K562 (cell line): ENCODE results near the gene LMOD1. TPM values are rescaled to one million over a fixed set of nuclear protein-coding genes. Genes with fewer than 3 reads are reported as not detected.

ENCODE experiments used
- C11orf30 ChIP-seq: fragments of 450-650 bp; IDR thresholded peaks from 2 replicates; pipeline ENCODE4 v1.6.1; 2016; ENCODE audit warnings: low read depth, mild to moderate bottlenecking
- CEBPG ChIP-seq, 3 experiments: fragments of 200-800 bp in 1 of 3; sonication (Bioruptor generic) in 1 of 3; sonication (generic) in 1 of 3; formaldehyde crosslinking in 1 of 3; IDR thresholded peaks in 2 of 3; conservative IDR thresholded peaks in 1 of 3; 2 replicates each; pipeline versions ENCODE4 v1.6.1 to v1.8.0; 2016 to 2022; ENCODE audit warnings: missing compliant biosample characterization in 2 of 3, missing genetic modification characterization in 2 of 3, mild to moderate bottlenecking in 1 of 3, missing genetic modification reagents in 1 of 3
- CREBBP ChIP-seq: IDR thresholded peaks from one replicate; pipeline ENCODE4 v1.6.1; 2012; ENCODE audit warnings: low read depth, mild to moderate bottlenecking, control low read depth, inconsistent platforms, low read length
- MCM3 ChIP-seq: fragments of 450-650 bp; IDR thresholded peaks from 2 replicates; pipeline ENCODE4 v1.6.1; 2016
- NFIC ChIP-seq: fragments of 450-650 bp; IDR thresholded peaks from 2 replicates; pipeline ENCODE4 v1.6.1; 2017; ENCODE audit warnings: mild to moderate bottlenecking, inconsistent platforms
- TRIM28 ChIP-seq: fragments of 450-650 bp; IDR thresholded peaks from 2 replicates; pipeline ENCODE4 v1.6.1; 2017
- ZC3H4 ChIP-seq: sonication (generic); formaldehyde crosslinking; IDR thresholded peaks from 2 replicates; pipeline ENCODE4 v1.9.0; 2021; ENCODE audit warnings: missing genetic modification reagents, borderline replicate concordance
- ZC3H8 ChIP-seq: fragments of 450-650 bp; IDR thresholded peaks from 2 replicates; pipeline ENCODE4 v1.6.1; 2017
- ZNF41 ChIP-seq: fragments of 250-450 bp; sonication (Bioruptor Pico); conservative IDR thresholded peaks from 2 replicates; pipeline ENCODE4 v1.4.0; 2020; ENCODE audit warnings: mild to moderate bottlenecking
- ZNF589 ChIP-seq: fragments of 200-800 bp; sonication (Bioruptor generic); IDR thresholded peaks from 2 replicates; pipeline ENCODE4 v1.6.1; 2016; ENCODE audit warnings: low read depth, missing genetic modification characterization, missing compliant biosample characterization
- polyA plus RNA-seq, 8 experiments: library from polyadenylated mRNA; depleted of rRNA in 4 of 8; stranded (reverse) in 5 of 8; unstranded in 3 of 8; fragments of >200 nt; fragmentation: Nextera tagmentation in 2 of 8; fragmentation: Illumina TruSeq in 1 of 8; extraction: Ambion mirVana in 2 of 8; extraction: Trizol in 1 of 8; gene quantifications; 2 replicates each; pipeline versions ENCODE4 v1.2.1 to v1.2.3, GENCODE V29; 2011 to 2014; ENCODE audit warnings: inconsistent platforms in 1 of 8, missing spikeins in 1 of 8
- total RNA-seq, 7 experiments: library from RNA; depleted of rRNA in 6 of 7; stranded (reverse); fragments of >200 nt in 6 of 7; fragmentation: Illumina TruSeq in 2 of 7; extraction: Trizol in 2 of 7; gene quantifications; 2 replicates each; pipeline versions ENCODE4 v1.2.1 to v1.2.3, GENCODE V29; 2011 to 2021; ENCODE audit warnings: low replicate concordance in 1 of 7
- TF ChIP-seq, protein P1 (sequence below), 2 experiments: fragments of 450-650 bp in 1 of 2; sonication (generic) in 1 of 2; formaldehyde crosslinking in 1 of 2; IDR thresholded peaks in 1 of 2; conservative IDR thresholded peaks in 1 of 2; 2 replicates each; pipeline versions ENCODE4 v1.6.1 to v1.8.1; 2016 to 2023; ENCODE audit warnings: mild to moderate bottlenecking in 2 of 2, moderate library complexity in 2 of 2, inconsistent platforms in 1 of 2, missing genetic modification reagents in 1 of 2
- TF ChIP-seq, protein P2 (sequence below): fragments of 450-650 bp; conservative IDR thresholded peaks from 2 replicates; pipeline ENCODE4 v1.6.1; 2016; ENCODE audit warnings: missing genetic modification characterization, low read depth, mild to moderate bottlenecking, missing compliant biosample characterization, moderate library complexity
- TF ChIP-seq, protein P3 (sequence below), 2 experiments: fragments of 450-650 bp; formaldehyde crosslinking in 1 of 2; IDR thresholded peaks; 2 replicates each; pipeline versions ENCODE4 v1.4.0 to v1.6.1; 2014 to 2020; ENCODE audit warnings: mild to moderate bottlenecking in 2 of 2, borderline replicate concordance in 1 of 2, low read depth in 1 of 2
- TF ChIP-seq, protein P4 (sequence below): IDR thresholded peaks from 2 replicates; pipeline ENCODE4 v1.6.1; 2011; ENCODE audit warnings: borderline replicate concordance, low read depth, mild to moderate bottlenecking, moderate library complexity, low read length; ENCODE audit not compliant: insufficient read depth, poor library complexity, severe bottlenecking

Gene LMOD1
- total and polyA plus RNA-seq, 9 of the 15 experiments (the other 6 are each of a cell fraction or from before 2014, with no cell fraction given) = 0.03 to 0.54 (median 0.38) TPM; not detected in 1

DNA sequence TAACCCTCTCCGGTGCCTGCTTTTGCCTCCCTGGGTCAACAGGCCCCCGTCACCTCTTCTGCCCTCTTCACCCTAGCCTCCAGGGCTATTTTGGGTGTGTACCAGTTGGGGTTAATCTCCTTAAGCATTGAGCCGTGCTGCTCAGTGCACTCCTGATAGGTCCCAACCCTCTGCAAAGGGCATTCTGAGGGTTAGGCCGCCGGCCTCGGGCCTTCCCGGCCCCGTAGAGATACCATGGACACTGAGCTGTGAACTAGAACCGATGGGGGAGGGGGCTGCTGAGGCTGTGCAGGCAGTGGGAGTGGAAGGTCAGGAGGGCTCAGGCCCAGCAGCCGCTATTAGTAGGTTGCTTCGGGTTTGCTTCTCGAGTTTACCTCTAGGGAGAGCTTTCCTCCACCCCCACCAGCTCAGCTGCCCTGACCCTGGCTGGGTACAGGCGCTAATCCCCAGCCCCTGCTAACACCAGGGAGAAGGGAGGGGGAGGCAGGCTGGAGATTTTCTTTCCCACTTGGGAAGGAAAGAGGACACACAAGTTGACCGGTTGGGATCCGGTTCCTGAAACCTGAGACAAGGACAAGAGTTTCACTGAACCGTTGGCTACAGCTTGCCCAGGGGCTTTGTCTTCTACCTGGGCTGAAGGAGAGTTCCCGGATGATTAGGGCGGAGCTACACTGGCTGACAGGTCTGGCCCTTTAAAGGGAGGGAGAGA, 4.8 kb downstream of the LMOD1 start (continued):
- no peak for TF ChIP-seq CREBBP
- TF ChIP-seq, protein P1, sequence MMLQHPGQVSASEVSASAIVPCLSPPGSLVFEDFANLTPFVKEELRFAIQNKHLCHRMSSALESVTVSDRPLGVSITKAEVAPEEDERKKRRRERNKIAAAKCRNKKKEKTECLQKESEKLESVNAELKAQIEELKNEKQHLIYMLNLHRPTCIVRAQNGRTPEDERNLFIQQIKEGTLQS (IDR thresholded peaks at IDR 0.05) = no peak
- TF ChIP-seq, protein P1 (CRISPR knock-in tag; conservative IDR thresholded peaks at IDR 0.05) = no peak
- TF ChIP-seq, protein P2, sequence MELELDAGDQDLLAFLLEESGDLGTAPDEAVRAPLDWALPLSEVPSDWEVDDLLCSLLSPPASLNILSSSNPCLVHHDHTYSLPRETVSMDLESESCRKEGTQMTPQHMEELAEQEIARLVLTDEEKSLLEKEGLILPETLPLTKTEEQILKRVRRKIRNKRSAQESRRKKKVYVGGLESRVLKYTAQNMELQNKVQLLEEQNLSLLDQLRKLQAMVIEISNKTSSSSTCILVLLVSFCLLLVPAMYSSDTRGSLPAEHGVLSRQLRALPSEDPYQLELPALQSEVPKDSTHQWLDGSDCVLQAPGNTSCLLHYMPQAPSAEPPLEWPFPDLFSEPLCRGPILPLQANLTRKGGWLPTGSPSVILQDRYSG (tag) = peak; percentile 84
- no peak for TF ChIP-seq ZC3H4 (CRISPR knock-in tag)
- TF ChIP-seq CEBPG (CRISPR knock-in tag; IDR thresholded peaks at IDR 0.05) = no peak
- no peak for TF ChIP-seq CEBPG (tag; conservative IDR thresholded peaks at IDR 0.05 in 1 of 2, IDR thresholded peaks at IDR 0.05 in 1 of 2)
- TF ChIP-seq MCM3 = no peak
- TF ChIP-seq NFIC = peak; percentile 45
- TF ChIP-seq TRIM28 = no peak
- TF ChIP-seq, protein P3, sequence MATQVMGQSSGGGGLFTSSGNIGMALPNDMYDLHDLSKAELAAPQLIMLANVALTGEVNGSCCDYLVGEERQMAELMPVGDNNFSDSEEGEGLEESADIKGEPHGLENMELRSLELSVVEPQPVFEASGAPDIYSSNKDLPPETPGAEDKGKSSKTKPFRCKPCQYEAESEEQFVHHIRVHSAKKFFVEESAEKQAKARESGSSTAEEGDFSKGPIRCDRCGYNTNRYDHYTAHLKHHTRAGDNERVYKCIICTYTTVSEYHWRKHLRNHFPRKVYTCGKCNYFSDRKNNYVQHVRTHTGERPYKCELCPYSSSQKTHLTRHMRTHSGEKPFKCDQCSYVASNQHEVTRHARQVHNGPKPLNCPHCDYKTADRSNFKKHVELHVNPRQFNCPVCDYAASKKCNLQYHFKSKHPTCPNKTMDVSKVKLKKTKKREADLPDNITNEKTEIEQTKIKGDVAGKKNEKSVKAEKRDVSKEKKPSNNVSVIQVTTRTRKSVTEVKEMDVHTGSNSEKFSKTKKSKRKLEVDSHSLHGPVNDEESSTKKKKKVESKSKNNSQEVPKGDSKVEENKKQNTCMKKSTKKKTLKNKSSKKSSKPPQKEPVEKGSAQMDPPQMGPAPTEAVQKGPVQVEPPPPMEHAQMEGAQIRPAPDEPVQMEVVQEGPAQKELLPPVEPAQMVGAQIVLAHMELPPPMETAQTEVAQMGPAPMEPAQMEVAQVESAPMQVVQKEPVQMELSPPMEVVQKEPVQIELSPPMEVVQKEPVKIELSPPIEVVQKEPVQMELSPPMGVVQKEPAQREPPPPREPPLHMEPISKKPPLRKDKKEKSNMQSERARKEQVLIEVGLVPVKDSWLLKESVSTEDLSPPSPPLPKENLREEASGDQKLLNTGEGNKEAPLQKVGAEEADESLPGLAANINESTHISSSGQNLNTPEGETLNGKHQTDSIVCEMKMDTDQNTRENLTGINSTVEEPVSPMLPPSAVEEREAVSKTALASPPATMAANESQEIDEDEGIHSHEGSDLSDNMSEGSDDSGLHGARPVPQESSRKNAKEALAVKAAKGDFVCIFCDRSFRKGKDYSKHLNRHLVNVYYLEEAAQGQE (IDR thresholded peaks at IDR 0.05; ENCODE audit: borderline replicate concordance) = peak; percentile 19; the same call in 1 of the 2 replicates
- TF ChIP-seq, protein P3 (CRISPR knock-in tag; IDR thresholded peaks at IDR 0.05; ENCODE audit: low read depth) = no peak
- peak; percentile 72; the same call in 1 of the 2 replicates for TF ChIP-seq ZNF589 (CRISPR knock-in tag)
- TF ChIP-seq C11orf30 = no peak
- TF ChIP-seq, protein P4, sequence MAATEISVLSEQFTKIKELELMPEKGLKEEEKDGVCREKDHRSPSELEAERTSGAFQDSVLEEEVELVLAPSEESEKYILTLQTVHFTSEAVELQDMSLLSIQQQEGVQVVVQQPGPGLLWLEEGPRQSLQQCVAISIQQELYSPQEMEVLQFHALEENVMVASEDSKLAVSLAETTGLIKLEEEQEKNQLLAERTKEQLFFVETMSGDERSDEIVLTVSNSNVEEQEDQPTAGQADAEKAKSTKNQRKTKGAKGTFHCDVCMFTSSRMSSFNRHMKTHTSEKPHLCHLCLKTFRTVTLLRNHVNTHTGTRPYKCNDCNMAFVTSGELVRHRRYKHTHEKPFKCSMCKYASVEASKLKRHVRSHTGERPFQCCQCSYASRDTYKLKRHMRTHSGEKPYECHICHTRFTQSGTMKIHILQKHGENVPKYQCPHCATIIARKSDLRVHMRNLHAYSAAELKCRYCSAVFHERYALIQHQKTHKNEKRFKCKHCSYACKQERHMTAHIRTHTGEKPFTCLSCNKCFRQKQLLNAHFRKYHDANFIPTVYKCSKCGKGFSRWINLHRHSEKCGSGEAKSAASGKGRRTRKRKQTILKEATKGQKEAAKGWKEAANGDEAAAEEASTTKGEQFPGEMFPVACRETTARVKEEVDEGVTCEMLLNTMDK = no peak
- no peak for TF ChIP-seq ZC3H8
- TF ChIP-seq ZNF41 (CRISPR knock-in tag) = no peak
